Putamen (tissue), 1 donor: ENCODE measurements around the gene ATF7IP.

ENCODE experiments used
- DNase-seq: peaks from one replicate; pipeline ENCODE4 v3.0.0-alpha.2; 2016; ENCODE audit warnings: low spot score

ATF7IP gene

DNA sequence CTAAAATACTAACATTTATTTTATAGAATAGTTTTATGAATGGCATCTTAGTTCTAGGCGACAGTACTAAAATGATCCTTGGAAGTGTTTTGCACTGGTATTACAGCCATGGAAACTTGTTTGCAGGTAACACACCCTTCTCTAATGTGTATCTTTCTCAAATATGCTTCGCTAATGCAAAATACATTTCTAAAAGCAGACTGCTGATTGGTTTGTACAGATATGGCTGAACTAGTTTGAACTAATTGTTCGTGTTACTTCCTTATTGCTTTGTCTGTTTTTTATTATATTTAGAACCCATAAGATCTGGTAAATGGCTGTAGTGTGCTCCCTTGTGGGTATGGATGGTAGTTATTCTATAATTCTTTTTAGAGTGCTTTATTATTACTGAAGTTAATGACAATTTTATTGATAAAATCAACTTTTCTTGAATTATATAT, 53.0 kb downstream of the ATF7IP start:
- DNase-seq: no peak

DNA sequence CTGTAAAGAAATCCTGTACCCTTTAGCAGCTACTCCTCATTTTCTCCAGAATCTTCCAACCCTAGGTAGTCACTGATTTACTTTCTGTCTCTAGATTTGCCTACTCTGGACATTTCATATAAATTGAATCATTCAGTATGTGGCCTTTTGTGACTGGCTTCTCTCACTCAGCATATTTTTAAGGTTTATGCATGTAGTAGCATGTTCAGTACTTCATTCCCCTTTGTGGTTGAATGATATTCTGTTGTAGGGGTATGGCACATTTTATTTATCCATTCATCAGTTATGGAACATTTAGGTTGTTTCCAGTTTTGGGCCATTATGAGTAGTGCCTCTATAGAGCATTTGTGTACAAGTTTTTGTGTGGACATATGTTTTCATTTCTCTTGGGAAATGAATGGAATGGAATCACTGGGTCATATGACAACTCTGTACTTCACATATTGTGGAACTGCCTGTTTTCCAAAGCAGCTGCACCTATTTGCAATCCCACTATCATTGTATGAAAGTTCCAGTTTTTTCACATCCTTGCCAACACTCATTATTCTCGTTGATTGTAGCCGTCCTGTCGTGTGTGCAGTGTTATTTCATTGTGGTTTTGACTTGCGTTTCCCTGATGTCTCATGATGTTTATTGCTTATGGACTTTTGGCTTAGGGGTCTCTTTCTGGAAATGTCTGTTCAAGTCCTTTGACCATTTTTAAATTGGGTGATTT, 57.2 kb downstream of the ATF7IP start:
- no peak for DNase-seq

DNA sequence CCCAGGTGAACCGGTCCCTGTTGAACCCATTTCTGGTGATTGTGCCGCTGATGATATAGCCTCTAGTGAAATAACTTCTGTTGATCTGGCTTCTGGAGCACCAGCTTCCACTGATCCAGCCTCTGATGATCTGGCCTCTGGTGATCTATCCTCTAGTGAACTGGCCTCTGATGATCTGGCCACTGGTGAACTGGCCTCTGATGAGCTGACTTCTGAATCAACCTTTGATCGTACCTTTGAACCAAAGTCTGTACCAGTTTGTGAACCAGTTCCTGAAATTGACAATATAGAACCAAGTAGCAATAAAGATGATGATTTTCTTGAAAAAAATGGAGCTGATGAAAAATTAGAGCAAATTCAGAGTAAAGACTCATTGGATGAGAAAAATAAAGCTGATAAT, 59.1 kb downstream of the ATF7IP start:
- DNase-seq: no peak

DNA sequence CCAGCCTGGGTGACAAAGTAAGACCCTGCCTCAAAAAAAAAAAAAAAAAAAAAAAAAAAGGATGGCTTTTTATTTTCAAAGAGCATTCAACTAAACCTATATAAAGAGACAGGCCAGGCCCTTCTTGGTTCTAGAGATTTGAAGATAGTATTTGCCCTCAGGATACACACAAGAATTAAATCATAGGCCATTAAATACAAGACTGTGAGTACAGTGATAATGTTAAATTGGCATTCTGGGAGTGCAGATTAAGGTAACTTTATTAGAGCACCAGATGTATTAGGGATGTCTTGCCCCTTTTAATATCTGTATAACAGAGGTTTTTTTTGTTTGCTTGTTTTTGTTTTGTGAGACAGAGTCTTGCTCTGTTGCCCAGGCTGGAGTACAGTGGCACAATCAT, 61.3 kb downstream of the ATF7IP start:
- no peak for DNase-seq

DNA sequence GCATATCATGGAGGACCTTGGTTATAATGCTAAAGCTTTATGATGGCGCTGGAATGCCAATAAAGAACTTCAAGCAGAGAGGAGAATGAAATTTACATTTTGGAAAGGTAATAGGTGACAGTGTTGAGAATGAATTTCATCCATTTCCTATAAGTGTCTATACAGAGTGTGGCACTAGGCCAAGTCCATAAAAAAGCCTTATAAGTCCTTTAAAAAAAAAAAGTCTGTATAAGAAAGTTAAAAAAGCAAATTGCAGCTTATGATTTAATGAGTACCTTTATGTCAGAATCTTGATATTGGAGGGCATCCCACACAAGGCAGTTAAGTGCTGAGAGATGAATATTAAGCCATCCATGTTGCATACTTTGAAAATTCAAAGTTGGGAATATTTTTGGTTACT, 62.4 kb downstream of the ATF7IP start:
- DNase-seq: peak; percentile 38

DNA sequence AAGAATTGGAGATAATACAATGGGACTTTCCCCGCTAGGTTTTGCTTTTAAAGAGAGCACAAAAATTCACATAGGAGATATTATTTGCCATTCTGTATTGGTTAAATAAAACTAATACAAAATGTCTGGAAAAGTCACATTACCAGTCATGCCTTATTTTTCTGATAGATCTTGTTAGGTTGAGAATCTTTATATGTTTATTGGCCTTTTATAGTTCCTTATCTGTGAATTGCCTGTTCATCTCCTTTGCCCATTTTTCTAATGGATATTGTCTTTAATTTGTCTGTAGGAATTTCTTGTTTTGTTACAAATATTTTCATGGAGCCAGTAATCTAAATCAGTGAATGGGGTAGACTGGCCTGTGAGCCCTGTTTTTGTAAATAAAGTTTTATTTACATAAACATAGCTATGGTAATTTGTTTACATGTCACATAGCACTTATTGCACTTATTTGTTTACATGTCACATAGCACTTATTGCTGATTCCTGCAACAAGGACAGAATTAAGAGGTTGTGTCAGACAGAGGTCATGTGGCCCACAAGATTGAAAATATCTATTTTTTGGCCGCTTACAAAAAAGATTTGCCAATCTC, 65.0 kb downstream of the ATF7IP start:
- no peak for DNase-seq

DNA sequence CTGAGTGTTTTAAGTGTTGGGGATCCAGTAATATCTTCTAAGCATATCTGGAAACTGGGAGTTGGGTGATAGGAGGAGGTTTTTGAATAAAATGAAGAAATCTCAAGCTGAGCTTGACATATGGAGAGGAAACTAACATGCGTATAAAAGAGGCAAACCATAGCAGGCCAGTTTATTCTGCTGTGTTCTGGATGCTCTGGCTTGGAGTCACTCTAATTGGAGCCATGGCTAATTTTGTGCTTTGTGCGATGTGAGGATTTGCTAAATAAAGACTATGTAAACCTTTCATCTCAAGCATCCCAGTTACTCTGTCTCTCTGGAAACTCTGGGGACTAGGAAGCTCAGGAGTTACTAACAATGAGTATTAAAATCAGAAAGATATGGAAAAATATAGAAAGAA, 66.5 kb downstream of the ATF7IP start:
- DNase-seq: no peak

DNA sequence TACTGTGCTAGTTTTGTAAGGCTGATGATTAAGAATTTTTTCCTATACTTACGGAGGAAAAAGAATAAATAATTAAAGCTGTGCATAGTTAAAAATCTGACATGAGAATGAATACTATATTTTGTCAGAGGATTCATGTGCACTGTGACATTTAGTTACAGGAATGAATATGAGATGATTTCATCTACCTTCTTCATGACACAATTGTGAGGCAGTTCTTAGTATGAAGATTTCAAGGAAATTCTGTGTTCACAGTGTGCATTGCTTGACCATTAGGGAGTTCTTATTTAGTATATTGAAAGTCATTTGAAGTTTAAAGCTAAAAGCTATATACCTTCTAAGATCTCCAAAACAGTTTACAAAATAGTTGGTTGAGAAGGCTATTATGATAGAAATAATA, 70.1 kb downstream of the ATF7IP start:
- DNase-seq: no peak

DNA sequence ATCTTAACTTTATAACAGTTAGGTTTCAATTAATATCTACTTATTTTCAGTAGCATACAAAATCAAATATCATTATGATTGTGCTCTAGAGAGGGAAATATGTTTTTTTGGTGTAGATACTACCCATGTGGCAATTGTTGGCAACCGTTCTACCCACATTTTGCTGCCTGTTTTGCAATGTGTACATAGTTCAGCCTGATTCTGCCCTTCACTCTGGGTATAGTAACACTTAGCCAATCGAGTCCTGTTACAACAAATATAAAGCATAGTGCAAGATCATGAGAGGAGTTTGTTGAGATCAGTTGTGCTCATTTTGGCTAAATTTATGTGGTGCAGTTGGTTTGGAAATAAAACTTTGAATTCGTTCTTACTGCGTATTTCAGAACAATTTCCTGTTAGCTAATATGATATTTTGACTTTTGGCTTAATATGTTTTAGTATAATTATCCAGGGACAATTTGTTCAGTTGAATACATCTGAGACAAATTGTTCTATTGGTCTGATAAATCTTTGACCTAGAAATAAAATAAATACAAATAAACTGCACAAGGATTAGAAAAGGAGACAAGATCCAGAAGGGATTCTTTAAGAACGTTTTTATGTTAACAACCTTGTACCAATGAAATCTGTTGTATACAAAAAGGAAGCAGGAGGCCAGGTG, 76.9 kb downstream of the ATF7IP start:
- DNase-seq: no peak

DNA sequence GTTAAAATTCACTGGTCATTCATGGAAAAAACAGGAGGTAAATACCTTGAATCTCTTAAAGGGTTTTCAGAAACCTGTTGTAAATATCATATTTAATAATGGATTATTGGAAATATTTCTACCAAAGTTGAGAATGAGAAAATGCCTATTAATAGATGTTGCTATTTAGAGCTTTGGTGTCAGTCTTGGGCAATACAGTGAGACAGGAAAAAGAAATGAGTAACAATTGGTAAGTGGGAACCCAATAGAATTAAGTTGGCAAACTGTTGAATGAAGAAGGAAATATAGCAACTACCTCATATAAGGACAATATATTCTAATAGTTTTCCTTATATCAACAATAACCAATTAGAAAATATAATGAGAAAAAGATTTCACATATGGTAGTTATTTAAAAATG, 78.0 kb downstream of the ATF7IP start:
- no peak for DNase-seq

DNA sequence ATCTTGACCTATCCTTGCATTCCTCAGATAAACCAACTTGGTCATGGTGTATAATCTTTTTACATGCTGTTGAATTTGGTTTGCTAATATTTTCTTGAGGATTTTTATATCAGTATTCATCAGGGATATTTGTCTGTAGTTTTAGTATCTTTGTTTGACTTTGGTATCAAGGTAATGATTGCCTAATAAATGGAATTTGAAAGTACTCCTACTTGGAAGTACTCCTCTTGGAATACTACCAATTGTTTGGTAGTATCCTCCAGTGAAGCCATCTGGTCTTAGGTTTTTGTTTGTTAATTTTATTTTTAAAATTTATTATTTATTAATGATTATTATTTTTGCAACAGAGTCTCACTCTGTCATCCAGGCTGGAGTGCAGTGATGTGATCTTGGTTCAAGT, 85.0 kb downstream of the ATF7IP start:
- DNase-seq: no peak

DNA sequence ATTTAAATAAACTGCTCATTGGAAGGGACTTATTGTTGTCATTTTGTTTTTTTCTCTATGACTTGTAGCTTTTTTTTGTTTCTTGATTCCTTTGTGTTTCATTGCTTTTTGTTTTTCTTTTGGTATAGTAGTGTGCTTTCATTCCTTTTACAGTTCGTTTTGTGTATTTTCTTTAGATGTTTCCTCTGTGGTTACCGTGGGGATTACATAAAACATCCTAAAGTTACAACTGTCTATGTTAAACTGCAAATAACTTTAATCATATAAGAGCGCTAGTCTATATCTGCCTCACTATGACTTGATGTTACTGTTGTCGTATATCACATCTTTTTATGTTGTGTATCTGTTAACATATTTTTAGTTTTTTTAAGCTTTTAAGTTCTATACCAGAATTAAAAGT, 86.9 kb downstream of the ATF7IP start:
- no peak for DNase-seq

DNA sequence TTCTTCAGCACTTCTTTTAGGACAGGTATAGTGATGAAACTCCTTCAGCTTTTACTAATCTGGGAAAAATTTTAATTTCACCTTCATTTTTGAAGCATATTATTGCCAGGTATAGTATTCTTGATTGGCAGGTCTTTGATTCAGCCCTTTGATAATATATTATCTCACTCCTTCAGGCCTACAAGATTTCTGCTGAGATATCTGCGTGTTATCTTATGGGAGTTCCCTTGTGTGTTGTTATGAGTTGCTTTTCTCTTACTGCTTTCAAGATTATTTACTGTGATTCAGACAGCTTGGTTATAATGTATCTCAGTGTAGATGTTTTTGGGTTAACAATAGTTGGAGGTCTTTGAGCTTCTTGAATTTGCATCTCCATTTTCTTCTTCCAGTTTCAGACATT, 87.4 kb downstream of the ATF7IP start:
- no peak for DNase-seq

DNA sequence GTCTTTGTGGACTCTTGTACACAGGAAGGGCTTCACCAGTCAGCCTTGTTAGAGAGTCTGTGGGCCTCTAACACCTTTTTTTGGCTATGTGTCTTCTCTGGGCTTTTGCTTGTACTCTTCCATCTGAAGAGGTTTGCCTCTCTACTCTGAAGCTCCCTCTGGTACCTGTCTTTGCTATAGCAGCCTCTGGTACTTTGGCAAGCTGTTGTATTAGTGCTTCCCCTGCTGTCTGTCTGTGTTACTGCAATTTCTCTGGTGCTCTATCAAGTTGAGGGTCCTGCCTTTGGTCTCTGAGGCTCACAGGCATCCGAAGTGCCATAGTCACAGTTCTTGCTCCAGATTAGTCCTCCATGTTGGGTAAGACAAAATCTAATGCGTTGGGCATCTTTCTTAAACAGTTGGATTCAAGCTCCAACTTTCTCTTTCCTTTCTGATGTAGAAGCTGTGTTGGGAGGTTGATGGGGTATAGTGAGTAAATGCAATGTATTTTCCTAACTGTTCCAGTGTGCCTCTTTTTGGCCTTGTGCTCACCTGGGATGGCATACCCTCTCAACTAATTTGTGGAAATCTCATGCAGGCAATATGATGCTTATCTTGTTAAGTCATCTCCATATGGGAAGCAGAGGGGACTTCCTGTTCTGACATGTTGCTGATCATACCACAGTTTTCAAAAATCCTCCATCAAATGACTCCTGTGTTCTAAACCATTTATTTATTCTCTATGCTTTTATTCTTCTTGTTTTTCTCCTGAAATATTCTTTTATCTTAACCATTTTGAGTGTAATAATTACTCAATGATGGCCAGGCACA, 88.8 kb downstream of the ATF7IP start:
- DNase-seq: no peak

DNA sequence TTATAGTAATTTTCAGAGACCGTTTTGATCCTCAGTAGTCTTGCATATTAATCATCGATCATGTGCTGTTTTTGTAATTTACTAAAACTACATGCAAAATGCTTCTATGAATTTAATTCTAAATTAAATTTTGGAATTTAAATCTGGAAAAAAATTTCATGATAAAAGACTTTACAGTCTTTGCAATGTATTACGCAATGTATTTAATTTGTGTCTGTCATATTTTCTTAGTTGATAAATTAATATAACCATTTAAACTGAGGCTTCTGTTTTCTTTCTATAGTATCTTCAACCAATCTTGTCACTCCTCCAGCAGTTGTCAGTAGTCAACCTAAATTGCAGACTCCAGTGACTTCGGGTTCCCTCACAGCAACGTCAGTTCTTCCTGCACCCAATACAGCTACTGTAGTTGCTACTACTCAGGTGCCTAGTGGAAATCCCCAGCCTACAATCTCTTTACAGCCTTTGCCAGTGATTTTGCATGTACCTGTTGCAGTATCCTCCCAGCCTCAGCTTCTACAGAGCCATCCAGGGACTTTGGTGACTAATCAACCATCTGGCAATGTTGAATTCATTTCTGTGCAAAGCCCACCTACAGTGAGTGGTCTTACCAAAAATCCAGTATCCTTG, 94.8 kb downstream of the ATF7IP start:
- DNase-seq: no peak

DNA sequence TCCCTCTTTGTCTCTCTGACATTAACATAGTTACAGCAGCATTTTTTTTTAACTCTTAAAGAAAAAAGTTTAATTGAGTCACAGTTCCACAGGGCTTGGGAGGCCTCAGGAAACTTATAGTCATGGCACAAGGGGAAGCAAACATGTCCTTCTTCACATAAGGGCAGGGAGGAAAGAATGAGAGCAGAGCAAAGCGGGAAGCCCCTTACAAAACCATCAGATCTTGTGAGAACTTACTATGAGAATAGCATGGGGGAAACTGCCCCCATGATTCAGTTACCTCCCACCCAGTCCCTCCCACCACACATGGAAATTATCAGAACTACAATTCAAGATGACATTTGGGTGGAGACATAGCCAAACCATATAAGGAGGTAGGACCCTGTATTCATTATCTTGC, 106.0 kb downstream of the ATF7IP start:
- DNase-seq: no peak

DNA sequence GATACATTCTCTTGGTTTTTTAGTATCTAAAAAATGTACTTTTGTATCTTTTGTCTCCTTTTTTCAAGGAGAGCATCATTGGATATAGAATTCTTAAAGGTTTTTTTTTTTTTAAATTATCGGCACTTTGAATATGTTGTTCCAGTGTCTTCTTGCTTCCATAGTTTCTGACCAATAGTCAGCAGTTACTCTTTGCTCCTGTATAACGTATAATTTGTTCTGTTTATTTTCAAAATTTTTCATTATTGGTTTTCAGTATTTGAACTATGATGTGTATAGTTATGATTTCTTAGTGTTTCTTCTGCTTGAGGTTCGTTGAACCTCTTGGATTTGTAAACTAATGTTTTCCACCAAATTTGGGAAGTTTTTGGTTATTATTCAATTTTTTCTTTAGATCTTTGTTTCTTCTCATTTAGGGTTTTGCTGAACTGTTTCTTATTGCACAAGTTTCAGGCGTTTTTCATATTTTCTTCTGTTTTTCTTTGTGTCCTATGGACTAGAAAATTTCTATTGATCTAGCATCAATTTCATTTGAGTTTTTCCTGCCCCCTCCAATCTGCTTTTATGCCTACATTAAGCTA, 108.3 kb downstream of the ATF7IP start:
- DNase-seq: no peak

DNA sequence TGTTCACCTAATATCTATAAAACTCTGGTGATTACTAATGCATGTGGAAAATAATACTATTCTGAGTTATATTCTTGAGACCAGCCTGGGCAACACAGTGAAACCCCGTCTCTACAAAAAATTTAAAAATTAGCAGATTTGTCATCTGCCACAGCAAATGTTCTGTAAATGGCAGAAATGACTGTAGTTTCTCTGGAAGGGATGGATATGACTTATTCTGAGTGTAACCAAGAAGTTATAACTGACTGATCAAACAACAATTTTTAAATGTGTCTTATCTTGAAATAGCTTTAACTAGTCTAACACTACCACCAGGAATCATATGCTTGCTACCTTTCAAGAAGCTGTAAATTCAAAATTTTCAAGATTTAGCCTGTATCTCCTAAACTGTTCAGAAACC, 113.5 kb downstream of the ATF7IP start:
- no peak for DNase-seq

DNA sequence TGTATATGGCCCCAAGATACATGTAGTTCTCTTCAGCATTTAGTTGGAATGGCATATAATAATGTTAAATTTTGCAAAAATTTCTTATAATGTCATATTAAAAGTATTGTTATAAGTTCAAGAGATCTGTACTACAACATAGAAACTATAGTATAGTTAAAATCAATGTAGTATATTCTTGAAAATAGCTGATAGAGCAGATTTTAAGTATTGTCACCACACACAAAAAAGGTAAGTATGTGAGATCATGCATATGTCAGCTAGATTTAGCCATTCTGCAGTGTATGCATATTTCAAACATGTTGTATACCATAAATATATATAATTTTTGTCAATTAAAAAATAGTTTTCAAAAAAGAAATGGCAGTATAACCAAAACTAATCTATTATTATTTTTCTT, 115.7 kb downstream of the ATF7IP start:
- no peak for DNase-seq

DNA sequence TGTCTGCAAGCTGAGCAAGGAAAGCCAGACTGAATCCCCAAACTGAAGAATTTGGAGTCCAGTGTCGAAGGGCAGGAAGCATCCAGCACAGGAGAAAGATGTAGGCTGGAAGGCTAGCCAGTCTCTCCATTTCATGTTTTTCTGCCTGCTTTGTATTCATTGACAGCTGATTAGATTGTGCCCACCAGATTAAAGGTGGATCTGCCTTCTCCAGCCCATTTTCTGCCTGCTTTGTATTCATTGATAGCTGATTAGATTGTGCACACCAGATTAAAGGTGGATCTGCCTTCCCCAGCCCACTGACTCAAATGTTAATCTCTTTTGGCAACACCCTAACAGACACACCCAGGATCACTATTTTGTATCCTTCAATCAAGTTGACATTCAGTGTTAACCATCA, 116.9 kb downstream of the ATF7IP start:
- no peak for DNase-seq

DNA sequence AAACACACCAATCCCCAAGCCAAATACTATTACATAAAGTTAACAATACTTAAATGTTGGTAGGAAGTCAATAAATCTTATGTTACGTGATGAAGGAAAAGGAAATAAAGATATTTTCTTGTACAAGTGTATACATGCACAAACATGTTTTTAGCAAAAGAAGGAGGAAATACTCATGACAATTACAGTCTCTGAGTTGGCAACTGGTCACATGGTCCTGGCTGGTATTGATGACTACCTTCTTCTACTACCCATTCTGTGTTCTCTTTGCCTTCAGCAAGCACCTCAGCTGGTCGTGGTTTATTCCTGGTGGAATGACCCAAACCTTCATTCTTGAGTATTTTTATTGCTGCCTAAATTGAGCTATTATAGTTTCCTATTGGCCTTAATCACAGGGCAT, 117.4 kb downstream of the ATF7IP start:
- DNase-seq: no peak

DNA sequence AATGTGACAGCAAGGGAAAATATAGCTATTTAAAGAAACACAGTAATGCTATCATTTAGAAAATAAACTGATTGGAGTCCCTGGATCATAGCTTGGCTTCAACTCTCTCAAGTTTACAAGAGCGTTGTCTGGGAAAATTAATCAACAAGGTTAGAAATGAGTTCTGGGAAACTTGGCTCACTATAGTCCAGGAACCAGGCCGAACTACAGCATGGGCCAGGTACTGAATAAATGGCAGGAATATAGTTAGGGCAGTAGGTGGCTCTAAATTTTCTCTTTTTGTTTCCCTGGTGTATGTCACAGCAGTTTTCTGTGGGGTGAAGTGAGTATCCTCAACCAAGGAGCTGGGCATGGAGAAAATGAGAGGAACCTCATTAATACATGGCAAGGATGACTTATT, 129.8 kb downstream of the ATF7IP start:
- no peak for DNase-seq
